ENCODE data around the gene DTNA. TPM values are rescaled to one million over a fixed set of nuclear protein-coding genes. Genes with fewer than 3 reads are reported as not detected.

The DTNA gene
- total RNA-seq, 4 donors from 2014 or later = 110 to 254 (median 204) TPM

GRCh38 chr18:34749721-34750120 is 39.6 kb downstream of the DTNA start:
- no peaks in the 10 kb centered on the region for H3K9me3 ChIP-seq
- H3K27me3 ChIP-seq = no peaks in the 10 kb centered on the region
- no peak overlapping the region for H3K27ac ChIP-seq
- H3K36me3 ChIP-seq = no peaks in the 10 kb centered on the region
- ATAC-seq = no peak
- no peak overlapping the region for H3K4me3 ChIP-seq
- TF ChIP-seq EP300 (IDR thresholded peaks at IDR 0.05) (no peak), POLR2AphosphoS5 (IDR thresholded peaks at IDR 0.05) (no peak), POLR2A (IDR thresholded peaks at IDR 0.05) (no peak), CTCF (IDR thresholded peaks at IDR 0.05) (no peak)
- H3K4me1 ChIP-seq = no peaks in the 10 kb centered on the region

- H3K36me3 ChIP-seq = peaks cover 0 to 4% of the 10 kb centered on the region in 2 donors
- no peak overlapping the region for H3K27ac ChIP-seq
- ATAC-seq = no peak
- no peaks in the 10 kb centered on the region for H3K4me1 ChIP-seq
- no peaks in the 10 kb centered on the region for H3K27me3 ChIP-seq
- TF ChIP-seq POLR2AphosphoS5 (IDR thresholded peaks at IDR 0.05) (no peak), CTCF (IDR thresholded peaks at IDR 0.05) (no peak), POLR2A (IDR thresholded peaks at IDR 0.05) (no peak), EP300 (IDR thresholded peaks at IDR 0.05) (no peak)
- no peaks in the 10 kb centered on the region for H3K9me3 ChIP-seq
- WGBS, 2 donors (ENCODE audit: low coverage in 1 of 2) = 50 to 94% methylated on average over 1 of the region's 1 CpG
- no peak overlapping the region for H3K4me3 ChIP-seq
These were observed 42.0 kb downstream of the DTNA start for GRCh38 chr18:34752056-34752455.

GRCh38 chr18:34754300-34754699 is 44.2 kb downstream of the DTNA start:
- H3K9me3 ChIP-seq = no peaks in the 10 kb centered on the region
- no peak overlapping the region for H3K4me3 ChIP-seq
- WGBS, 2 donors (ENCODE audit: low coverage in 1 of 2) = 92 to 93% methylated on average over 4 to 5 of the region's 5 CpGs
- ATAC-seq = no peak
- no peaks in the 10 kb centered on the region for H3K27me3 ChIP-seq
- peaks cover 0 to 6% of the 10 kb centered on the region in 2 donors for H3K36me3 ChIP-seq
- peaks cover 0 to 4% (median 0%) of the 10 kb centered on the region in 3 donors for H3K4me1 ChIP-seq
- TF ChIP-seq EP300 (IDR thresholded peaks at IDR 0.05) = no peak
- TF ChIP-seq CTCF (IDR thresholded peaks at IDR 0.05) = no peak
- no peak for TF ChIP-seq POLR2A (IDR thresholded peaks at IDR 0.05)
- TF ChIP-seq POLR2AphosphoS5 (IDR thresholded peaks at IDR 0.05) = no peak
- H3K27ac ChIP-seq = no peak overlapping the region

- no peaks in the 10 kb centered on the region for H3K9me3 ChIP-seq
- H3K27me3 ChIP-seq = no peaks in the 10 kb centered on the region
- H3K36me3 ChIP-seq = peaks cover 0 to 11% of the 10 kb centered on the region in 2 donors
- WGBS, 2 donors (ENCODE audit: low coverage in 1 of 2) = 60 to 72% methylated on average over 4 to 5 of the region's 5 CpGs
- TF ChIP-seq CTCF (IDR thresholded peaks at IDR 0.05) (no peak), POLR2A (IDR thresholded peaks at IDR 0.05) (no peak), POLR2AphosphoS5 (IDR thresholded peaks at IDR 0.05) (no peak), EP300 (IDR thresholded peaks at IDR 0.05) (no peak)
- peaks cover 0 to 4% (median 0%) of the 10 kb centered on the region in 3 donors for H3K4me1 ChIP-seq
- no peak overlapping the region for H3K27ac ChIP-seq
- ATAC-seq = no peak
- H3K4me3 ChIP-seq = no peak overlapping the region
These were observed 47.6 kb downstream of the DTNA start for GRCh38 chr18:34757666-34758065.

GRCh38 chr18:34758378-34758948 is 48.4 kb downstream of the DTNA start:
- no peak for ATAC-seq
- Histone ChIP-seq H3K27ac (no peak overlapping the region), H3K9me3 (no peaks in the 10 kb centered on the region), H3K4me1 (peaks cover 0 to 4% (median 0%) of the 10 kb centered on the region in 3 donors), H3K4me3 (no peak overlapping the region), H3K27me3 (no peaks in the 10 kb centered on the region), H3K36me3 (peaks cover 0 to 11% of the 10 kb centered on the region in 2 donors)
- TF ChIP-seq EP300 (IDR thresholded peaks at IDR 0.05) (no peak), CTCF (IDR thresholded peaks at IDR 0.05) (no peak), POLR2AphosphoS5 (IDR thresholded peaks at IDR 0.05) (no peak), POLR2A (IDR thresholded peaks at IDR 0.05) (no peak)

All from gastroesophageal sphincter (tissue), 4 donors.